K562 (cell line): ENCODE measurements around the gene BACE1-AS. TPM values are rescaled to one million over a fixed set of nuclear protein-coding genes. Genes with fewer than 3 reads are reported as not detected.
A peak's percentile ranks its signal among the peaks of the same experiment; 100 is the strongest.

Source experiments
- ARID1B ChIP-seq: fragments of 450-650 bp; IDR thresholded peaks from 2 replicates; pipeline ENCODE4 v1.6.1; 2016; ENCODE audit warnings: antibody characterized with exemption, mild to moderate bottlenecking, inconsistent platforms
- C11orf30 ChIP-seq: fragments of 450-650 bp; IDR thresholded peaks from 2 replicates; pipeline ENCODE4 v1.6.1; 2016; ENCODE audit warnings: low read depth, mild to moderate bottlenecking
- CBFA2T3 ChIP-seq: fragments of 450-650 bp; IDR thresholded peaks from 2 replicates; pipeline ENCODE4 v1.6.1; 2017
- DPF2 ChIP-seq: fragments of 450-650 bp; IDR thresholded peaks from 2 replicates; pipeline ENCODE4 v1.6.1; 2016
- ELF1 ChIP-seq: fragments of 200-800 bp; sonication (Bioruptor generic); IDR thresholded peaks from 2 replicates; pipeline ENCODE4 v1.6.1; 2016; ENCODE audit warnings: missing genetic modification characterization, missing compliant biosample characterization
- MAFF ChIP-seq: IDR thresholded peaks from 2 replicates; pipeline ENCODE4 v1.6.1; 2012; ENCODE audit warnings: low read length, improper control_type of control experiment
- MAFK ChIP-seq: IDR thresholded peaks from 2 replicates; pipeline ENCODE4 v1.6.1; 2011; ENCODE audit warnings: low read length, improper control_type of control experiment
- PHF8 ChIP-seq: fragments of 200-600 bp; sonication (generic); IDR thresholded peaks from 2 replicates; pipeline ENCODE4 v1.6.1; 2012; ENCODE audit warnings: mixed run types, mild to moderate bottlenecking, inconsistent platforms, low read length, moderate library complexity, borderline replicate concordance
- TCF3 ChIP-seq: sonication (generic); formaldehyde crosslinking; IDR thresholded peaks from 2 replicates; pipeline ENCODE4 v1.4.0; 2020; ENCODE audit warnings: mild to moderate bottlenecking, missing genetic modification reagents
- ZNF316 ChIP-seq: fragments of 450-650 bp; IDR thresholded peaks from 2 replicates; pipeline ENCODE4 v1.6.1; 2016
- polyA plus RNA-seq, 8 experiments: library from polyadenylated mRNA; depleted of rRNA in 4 of 8; stranded (reverse) in 5 of 8; unstranded in 3 of 8; fragments of >200 nt; fragmentation: Nextera tagmentation in 2 of 8; fragmentation: Illumina TruSeq in 1 of 8; extraction: Ambion mirVana in 2 of 8; extraction: Trizol in 1 of 8; gene quantifications; 2 replicates each; pipeline versions ENCODE4 v1.2.1 to v1.2.3, GENCODE V29; 2011 to 2014; ENCODE audit warnings: inconsistent platforms in 1 of 8, missing spikeins in 1 of 8
- total RNA-seq, 7 experiments: library from RNA; depleted of rRNA in 6 of 7; stranded (reverse); fragments of >200 nt in 6 of 7; fragmentation: Illumina TruSeq in 2 of 7; extraction: Trizol in 2 of 7; gene quantifications; 2 replicates each; pipeline versions ENCODE4 v1.2.1 to v1.2.3, GENCODE V29; 2011 to 2021; ENCODE audit warnings: low replicate concordance in 1 of 7
- TF ChIP-seq, protein P1 (sequence below): fragments of 450-650 bp; IDR thresholded peaks from 2 replicates; pipeline ENCODE4 v1.6.1; 2016; ENCODE audit warnings: borderline replicate concordance
- TF ChIP-seq, protein P2 (sequence below): fragments of 450-650 bp; IDR thresholded peaks from 2 replicates; pipeline ENCODE4 v1.6.1; 2017; ENCODE audit warnings: antibody characterized with exemption, mild to moderate bottlenecking
- TF ChIP-seq, protein P3 (sequence below): fragments of 450-650 bp; IDR thresholded peaks from 2 replicates; pipeline ENCODE4 v1.6.1; 2016; ENCODE audit warnings: mild to moderate bottlenecking

The BACE1-AS gene
- total and polyA plus RNA-seq, 9 of the 15 experiments (the other 6 are each of a cell fraction or from before 2014, with no cell fraction given), result 2.2 to 8.2 (median 3.8) TPM

DNA sequence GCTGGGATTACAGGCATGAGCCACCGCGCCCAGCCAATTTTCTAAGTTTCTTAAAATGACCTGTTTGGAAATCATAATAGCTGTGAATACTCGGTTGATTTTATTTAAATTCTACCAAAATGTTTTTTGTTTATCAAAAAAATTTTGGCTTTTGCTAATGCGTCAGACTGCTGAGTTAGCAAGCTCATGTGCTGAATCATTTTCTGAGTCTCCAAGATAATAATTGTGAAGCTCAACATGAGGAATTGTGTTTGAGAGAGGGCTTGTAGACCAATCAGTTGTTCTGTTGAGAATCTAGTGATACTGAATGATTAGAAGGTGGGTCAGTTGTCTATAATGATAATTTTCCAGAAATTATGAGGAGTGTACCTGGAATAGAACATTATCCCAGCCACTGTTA is 42.8 kb upstream of the BACE1-AS start (continued):
- TF ChIP-seq, protein P1, sequence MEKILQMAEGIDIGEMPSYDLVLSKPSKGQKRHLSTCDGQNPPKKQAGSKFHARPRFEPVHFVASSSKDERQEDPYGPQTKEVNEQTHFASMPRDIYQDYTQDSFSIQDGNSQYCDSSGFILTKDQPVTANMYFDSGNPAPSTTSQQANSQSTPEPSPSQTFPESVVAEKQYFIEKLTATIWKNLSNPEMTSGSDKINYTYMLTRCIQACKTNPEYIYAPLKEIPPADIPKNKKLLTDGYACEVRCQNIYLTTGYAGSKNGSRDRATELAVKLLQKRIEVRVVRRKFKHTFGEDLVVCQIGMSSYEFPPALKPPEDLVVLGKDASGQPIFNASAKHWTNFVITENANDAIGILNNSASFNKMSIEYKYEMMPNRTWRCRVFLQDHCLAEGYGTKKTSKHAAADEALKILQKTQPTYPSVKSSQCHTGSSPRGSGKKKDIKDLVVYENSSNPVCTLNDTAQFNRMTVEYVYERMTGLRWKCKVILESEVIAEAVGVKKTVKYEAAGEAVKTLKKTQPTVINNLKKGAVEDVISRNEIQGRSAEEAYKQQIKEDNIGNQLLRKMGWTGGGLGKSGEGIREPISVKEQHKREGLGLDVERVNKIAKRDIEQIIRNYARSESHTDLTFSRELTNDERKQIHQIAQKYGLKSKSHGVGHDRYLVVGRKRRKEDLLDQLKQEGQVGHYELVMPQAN, result no peak
- TF ChIP-seq ELF1, result no peak
- TF ChIP-seq ARID1B, result peak; percentile 46
- TF ChIP-seq, protein P2, sequence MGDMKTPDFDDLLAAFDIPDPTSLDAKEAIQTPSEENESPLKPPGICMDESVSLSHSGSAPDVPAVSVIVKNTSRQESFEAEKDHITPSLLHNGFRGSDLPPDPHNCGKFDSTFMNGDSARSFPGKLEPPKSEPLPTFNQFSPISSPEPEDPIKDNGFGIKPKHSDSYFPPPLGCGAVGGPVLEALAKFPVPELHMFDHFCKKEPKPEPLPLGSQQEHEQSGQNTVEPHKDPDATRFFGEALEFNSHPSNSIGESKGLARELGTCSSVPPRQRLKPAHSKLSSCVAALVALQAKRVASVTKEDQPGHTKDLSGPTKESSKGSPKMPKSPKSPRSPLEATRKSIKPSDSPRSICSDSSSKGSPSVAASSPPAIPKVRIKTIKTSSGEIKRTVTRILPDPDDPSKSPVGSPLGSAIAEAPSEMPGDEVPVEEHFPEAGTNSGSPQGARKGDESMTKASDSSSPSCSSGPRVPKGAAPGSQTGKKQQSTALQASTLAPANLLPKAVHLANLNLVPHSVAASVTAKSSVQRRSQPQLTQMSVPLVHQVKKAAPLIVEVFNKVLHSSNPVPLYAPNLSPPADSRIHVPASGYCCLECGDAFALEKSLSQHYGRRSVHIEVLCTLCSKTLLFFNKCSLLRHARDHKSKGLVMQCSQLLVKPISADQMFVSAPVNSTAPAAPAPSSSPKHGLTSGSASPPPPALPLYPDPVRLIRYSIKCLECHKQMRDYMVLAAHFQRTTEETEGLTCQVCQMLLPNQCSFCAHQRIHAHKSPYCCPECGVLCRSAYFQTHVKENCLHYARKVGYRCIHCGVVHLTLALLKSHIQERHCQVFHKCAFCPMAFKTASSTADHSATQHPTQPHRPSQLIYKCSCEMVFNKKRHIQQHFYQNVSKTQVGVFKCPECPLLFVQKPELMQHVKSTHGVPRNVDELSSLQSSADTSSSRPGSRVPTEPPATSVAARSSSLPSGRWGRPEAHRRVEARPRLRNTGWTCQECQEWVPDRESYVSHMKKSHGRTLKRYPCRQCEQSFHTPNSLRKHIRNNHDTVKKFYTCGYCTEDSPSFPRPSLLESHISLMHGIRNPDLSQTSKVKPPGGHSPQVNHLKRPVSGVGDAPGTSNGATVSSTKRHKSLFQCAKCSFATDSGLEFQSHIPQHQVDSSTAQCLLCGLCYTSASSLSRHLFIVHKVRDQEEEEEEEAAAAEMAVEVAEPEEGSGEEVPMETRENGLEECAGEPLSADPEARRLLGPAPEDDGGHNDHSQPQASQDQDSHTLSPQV, result peak; percentile 40; the same call in 1 of the 2 replicates
- no peak for TF ChIP-seq PHF8
- TF ChIP-seq TCF3 (CRISPR knock-in tag), result peak; percentile 33
- TF ChIP-seq DPF2, result peak; percentile 50; the same call in 1 of the 2 replicates
- TF ChIP-seq, protein P3, sequence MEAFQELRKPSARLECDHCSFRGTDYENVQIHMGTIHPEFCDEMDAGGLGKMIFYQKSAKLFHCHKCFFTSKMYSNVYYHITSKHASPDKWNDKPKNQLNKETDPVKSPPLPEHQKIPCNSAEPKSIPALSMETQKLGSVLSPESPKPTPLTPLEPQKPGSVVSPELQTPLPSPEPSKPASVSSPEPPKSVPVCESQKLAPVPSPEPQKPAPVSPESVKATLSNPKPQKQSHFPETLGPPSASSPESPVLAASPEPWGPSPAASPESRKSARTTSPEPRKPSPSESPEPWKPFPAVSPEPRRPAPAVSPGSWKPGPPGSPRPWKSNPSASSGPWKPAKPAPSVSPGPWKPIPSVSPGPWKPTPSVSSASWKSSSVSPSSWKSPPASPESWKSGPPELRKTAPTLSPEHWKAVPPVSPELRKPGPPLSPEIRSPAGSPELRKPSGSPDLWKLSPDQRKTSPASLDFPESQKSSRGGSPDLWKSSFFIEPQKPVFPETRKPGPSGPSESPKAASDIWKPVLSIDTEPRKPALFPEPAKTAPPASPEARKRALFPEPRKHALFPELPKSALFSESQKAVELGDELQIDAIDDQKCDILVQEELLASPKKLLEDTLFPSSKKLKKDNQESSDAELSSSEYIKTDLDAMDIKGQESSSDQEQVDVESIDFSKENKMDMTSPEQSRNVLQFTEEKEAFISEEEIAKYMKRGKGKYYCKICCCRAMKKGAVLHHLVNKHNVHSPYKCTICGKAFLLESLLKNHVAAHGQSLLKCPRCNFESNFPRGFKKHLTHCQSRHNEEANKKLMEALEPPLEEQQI, result no peak
- TF ChIP-seq ZNF316, result peak; percentile 93
- TF ChIP-seq MAFF, result peak; percentile 69; the same call in 1 of the 2 replicates
- peak; percentile 37 for TF ChIP-seq CBFA2T3
- TF ChIP-seq C11orf30, result peak; percentile 91
- peak; percentile 80 for TF ChIP-seq MAFK
